PFSK-1 (cell line): ENCODE results near the gene RAE1.

Experiments used
- POLR2AphosphoS5 ChIP-seq: IDR thresholded peaks from 2 replicates; pipeline ENCODE4 v1.6.1; 2012; ENCODE audit warnings: low read depth, mild to moderate bottlenecking, control low read depth, low read length, moderate library complexity
- TAF1 ChIP-seq: IDR thresholded peaks from 2 replicates; pipeline ENCODE4 v1.6.1; 2012; ENCODE audit warnings: low read length, control low read depth, borderline replicate concordance; ENCODE audit not compliant: insufficient read depth

DNA sequence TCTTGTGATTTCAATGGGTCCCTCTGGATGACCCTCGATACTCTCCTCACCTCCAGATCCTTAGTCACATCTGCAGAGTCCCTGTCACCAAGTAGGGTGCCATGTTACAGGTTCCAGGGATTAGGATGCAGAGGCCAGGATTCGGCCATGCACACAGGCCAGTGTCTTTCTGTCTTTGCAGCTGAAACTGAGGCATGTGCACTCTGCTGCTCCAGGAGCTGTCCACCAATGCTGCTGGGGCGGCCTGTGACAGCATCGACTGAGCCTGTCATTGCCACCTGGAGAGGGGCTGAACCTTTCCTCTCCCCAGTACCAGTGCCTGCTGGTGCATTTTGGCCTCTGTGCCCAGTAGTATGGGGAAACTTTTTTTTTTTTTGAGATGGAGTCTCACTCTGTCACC lies 35.7 kb downstream of the RAE1 start:
- TF ChIP-seq POLR2AphosphoS5 (no peak), TAF1 (no peak)
